Measurements from ENCODE around the gene KRTAP10-4. TPM values are rescaled to one million over a fixed set of nuclear protein-coding genes. Genes with fewer than 3 reads are reported as not detected.
A peak's percentile ranks its signal among the peaks of the same experiment; 100 is the strongest.
"Not testable (repeated sequence)": the region's sequence is repeated elsewhere in the genome, so short reads cannot be mapped to it uniquely, and the experiment has no call there.

KRTAP10-4 gene
- total RNA-seq, 1 experiment from 2014 or later = not detected

GRCh38 chr21:44549525-44550211, 23.9 kb upstream of the KRTAP10-4 start:
- Mint-ChIP-seq H3K27me3 (ENCODE audit: insufficient read depth, unreplicated experiment) (peaks cover 53% of the 10 kb centered on the region), H3K9me3 (ENCODE audit: unreplicated experiment) (peaks cover 27% of the 10 kb centered on the region), H3K4me3 (ENCODE audit: unreplicated experiment) (no peak overlapping the region), H3K27ac (ENCODE audit: low read depth, unreplicated experiment) (no peak overlapping the region), H3K4me1 (ENCODE audit: insufficient read depth, unreplicated experiment) (peaks cover 15% of the 10 kb centered on the region), H3K36me3 (ENCODE audit: insufficient read depth, unreplicated experiment) (no peaks in the 10 kb centered on the region)
- ChIA-PET CTCF (interaction anchor here (0.7 to 1.8 kb wide), 2 partner anchors 39 to 192 kb away, joined by 4 read pairs; no protein-coding TSS in a partner anchor), POLR2A (no interaction called here)
- no TSS peak for BruUV-seq (replicated peaks)
- no peak for TF ChIP-seq CTCF (IDR thresholded peaks at IDR 0.05; ENCODE audit: unreplicated experiment)
- intact Hi-C loops (cut with micrococcal nuclease) = no loop called here
- no peak for DNase-seq (ENCODE audit: unreplicated experiment)

- DNase-seq (ENCODE audit: unreplicated experiment); H3K36me3 Mint-ChIP-seq (ENCODE audit: insufficient read depth, unreplicated experiment); H3K27ac Mint-ChIP-seq (ENCODE audit: low read depth, unreplicated experiment); BruUV-seq (replicated peaks); H3K4me3 Mint-ChIP-seq (ENCODE audit: unreplicated experiment); POLR2A ChIA-PET; intact Hi-C loops (cut with micrococcal nuclease): not testable (repeated sequence)
- Mint-ChIP-seq H3K4me1 (ENCODE audit: insufficient read depth, unreplicated experiment) (peaks cover 15% of the 10 kb centered on the region), H3K27me3 (ENCODE audit: insufficient read depth, unreplicated experiment) (peaks cover 59% of the 10 kb centered on the region), H3K9me3 (ENCODE audit: unreplicated experiment) (peaks cover 27% of the 10 kb centered on the region)
- CTCF ChIA-PET = interaction anchor here (1.8 kb wide), 1 partner anchor 192 kb away, joined by 4 read pairs; no protein-coding TSS in a partner anchor
These were observed 23.2 kb upstream of the KRTAP10-4 start for GRCh38 chr21:44550285-44550684.

- TF ChIP-seq CTCF (IDR thresholded peaks at IDR 0.05; ENCODE audit: unreplicated experiment) = no peak
- intact Hi-C loops (cut with micrococcal nuclease) = no loop called here
- Mint-ChIP-seq H3K4me3 (ENCODE audit: unreplicated experiment) (no peak overlapping the region), H3K36me3 (ENCODE audit: insufficient read depth, unreplicated experiment) (no peaks in the 10 kb centered on the region), H3K27ac (ENCODE audit: low read depth, unreplicated experiment) (no peak overlapping the region), H3K4me1 (ENCODE audit: insufficient read depth, unreplicated experiment) (peaks cover 15% of the 10 kb centered on the region), H3K9me3 (ENCODE audit: unreplicated experiment) (peaks cover 22% of the 10 kb centered on the region), H3K27me3 (ENCODE audit: insufficient read depth, unreplicated experiment) (peaks cover 61% of the 10 kb centered on the region)
- ChIA-PET CTCF (interaction anchor here (0.7 to 1.8 kb wide), 2 partner anchors 191 to 655 kb away, joined by 3 to 4 read pairs; no protein-coding TSS in a partner anchor), POLR2A (no interaction called here)
- no TSS peak for BruUV-seq (replicated peaks)
- peak; percentile 33 for DNase-seq (ENCODE audit: unreplicated experiment)
These were observed 22.7 kb upstream of the KRTAP10-4 start for GRCh38 chr21:44550807-44551206.

- BruUV-seq (replicated peaks) = no TSS peak
- no peaks in the 10 kb centered on the region for H3K36me3 Mint-ChIP-seq (ENCODE audit: insufficient read depth, unreplicated experiment)
- H3K9me3 Mint-ChIP-seq (ENCODE audit: unreplicated experiment) = peaks cover 20% of the 10 kb centered on the region
- CTCF ChIA-PET = interaction anchor here (0.7 to 1.8 kb wide), 2 partner anchors 190 to 655 kb away, joined by 3 to 4 read pairs; no protein-coding TSS in a partner anchor
- H3K4me1 Mint-ChIP-seq (ENCODE audit: insufficient read depth, unreplicated experiment) = peaks cover 15% of the 10 kb centered on the region
- TF ChIP-seq CTCF (IDR thresholded peaks at IDR 0.05; ENCODE audit: unreplicated experiment) = no peak
- H3K27me3 Mint-ChIP-seq (ENCODE audit: insufficient read depth, unreplicated experiment) = peaks cover 61% of the 10 kb centered on the region
- POLR2A ChIA-PET = no interaction called here
- H3K4me3 Mint-ChIP-seq (ENCODE audit: unreplicated experiment) = no peak within 1 kb of the TSS
- DNase-seq (ENCODE audit: unreplicated experiment) = no peak
- H3K27ac Mint-ChIP-seq (ENCODE audit: low read depth, unreplicated experiment) = no peak within 1 kb of the TSS
- intact Hi-C loops (cut with micrococcal nuclease) = no loop called here
These were observed 22.1 kb upstream of the KRTAP10-4 start, which contains the start of gene KRTAP10-2 for GRCh38 chr21:44551340-44551961. TSS of gene KRTAP10-2 (minus strand) at chr21:44551505. CDS start at chr21:44551458, 47 bp downstream.

Data from MCF 10A (cell line).